RCC 7860 (cell line): ENCODE results near the gene ZNF275.
"Not testable (repeated sequence)": the region's sequence is repeated elsewhere in the genome, so short reads cannot be mapped to it uniquely, and the experiment has no call there.

ENCODE experiments used
- DNase-seq: peaks from one replicate; pipeline ENCODE4 v3.0.0-alpha.2; 2015; ENCODE audit warnings: low spot score
- FAIRE-seq: peaks from 2 replicates; lab custom pipeline; 2012; peaks lifted over from hg19 to GRCh38; lab: Jason Lieb, UNC

ZNF275 gene

DNA sequence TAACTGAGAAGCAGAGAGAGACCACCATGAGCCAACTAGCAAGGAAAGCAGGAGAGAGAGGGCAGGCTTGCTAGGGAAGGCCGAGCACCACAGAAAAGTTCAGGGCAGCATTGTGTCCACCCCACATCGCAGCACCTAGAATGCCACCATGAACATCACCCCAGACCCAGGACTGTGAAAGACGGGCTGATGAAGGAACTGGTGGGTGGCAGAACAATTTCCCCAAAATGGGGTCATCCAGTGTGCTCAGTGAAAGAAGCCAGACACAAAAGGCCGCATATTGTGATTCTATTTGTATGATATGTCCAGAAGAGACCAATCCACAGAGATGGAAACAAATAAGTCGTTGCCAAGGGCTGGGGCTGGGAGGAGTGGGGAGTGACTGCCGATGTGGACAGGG lies 50.4 kb downstream of the ZNF275 start:
- DNase-seq (no peak), FAIRE-seq (no peak)

DNA sequence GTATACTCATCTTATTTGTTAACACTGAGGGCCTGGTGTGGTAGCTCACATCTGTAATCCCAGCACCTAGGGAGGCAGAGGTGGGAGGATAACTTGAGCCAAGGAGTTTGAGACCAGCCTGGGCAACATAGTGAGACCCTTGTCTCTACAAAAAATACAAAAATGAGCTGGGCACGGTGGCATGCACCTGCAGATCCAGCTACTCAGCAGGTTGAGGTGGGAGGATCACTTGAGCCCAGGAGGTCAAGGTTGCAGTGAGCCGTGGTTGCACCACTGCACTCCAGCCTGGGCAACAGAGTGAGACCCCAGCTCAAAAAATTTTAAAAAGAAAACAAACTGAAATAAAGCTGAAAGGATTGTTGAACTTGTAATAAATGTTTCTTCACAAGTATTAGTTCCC lies 51.0 kb downstream of the ZNF275 start:
- not testable (repeated sequence) for DNase-seq, FAIRE-seq

DNA sequence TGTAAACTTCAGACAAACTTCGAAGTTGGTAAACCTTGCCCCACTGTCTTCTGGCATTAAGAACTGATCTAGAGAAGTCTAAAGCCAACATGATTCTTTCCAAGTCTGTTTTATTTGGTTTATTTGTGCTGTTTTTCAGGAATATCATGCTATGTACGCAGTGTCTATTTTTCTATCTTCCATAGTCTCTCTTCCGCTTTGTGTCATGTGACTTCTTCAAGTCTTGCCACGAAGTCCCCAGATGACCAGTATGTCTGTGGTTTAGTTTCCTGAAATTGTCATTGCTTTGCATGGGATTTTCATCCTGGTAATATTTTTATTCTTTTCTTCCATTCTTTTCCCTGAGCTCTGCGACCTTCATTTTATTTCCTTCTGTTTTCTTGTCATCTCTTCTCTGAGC lies 52.1 kb downstream of the ZNF275 start:
- FAIRE-seq (no peak), DNase-seq (no peak)

DNA sequence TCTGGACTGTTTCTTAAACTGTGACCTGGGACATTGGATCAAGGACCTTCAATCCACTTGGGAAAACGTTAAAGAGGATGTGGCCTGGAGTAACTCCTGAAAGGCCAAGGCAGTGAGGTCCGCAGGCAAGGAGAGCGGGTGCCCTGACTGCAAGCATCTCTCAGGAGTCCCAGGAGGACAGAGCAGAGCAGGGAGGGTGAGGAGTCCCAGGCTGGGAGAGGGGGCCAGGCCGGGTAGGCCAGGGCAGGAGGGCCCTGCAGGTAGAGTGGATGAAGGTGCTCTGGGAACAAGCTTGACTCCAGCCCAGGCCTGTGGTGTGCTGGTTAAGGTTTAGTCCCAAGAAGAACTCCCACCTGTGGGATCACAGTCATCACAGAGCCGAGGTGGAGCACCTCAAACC lies 53.4 kb downstream of the ZNF275 start:
- FAIRE-seq (no peak), DNase-seq (no peak)

DNA sequence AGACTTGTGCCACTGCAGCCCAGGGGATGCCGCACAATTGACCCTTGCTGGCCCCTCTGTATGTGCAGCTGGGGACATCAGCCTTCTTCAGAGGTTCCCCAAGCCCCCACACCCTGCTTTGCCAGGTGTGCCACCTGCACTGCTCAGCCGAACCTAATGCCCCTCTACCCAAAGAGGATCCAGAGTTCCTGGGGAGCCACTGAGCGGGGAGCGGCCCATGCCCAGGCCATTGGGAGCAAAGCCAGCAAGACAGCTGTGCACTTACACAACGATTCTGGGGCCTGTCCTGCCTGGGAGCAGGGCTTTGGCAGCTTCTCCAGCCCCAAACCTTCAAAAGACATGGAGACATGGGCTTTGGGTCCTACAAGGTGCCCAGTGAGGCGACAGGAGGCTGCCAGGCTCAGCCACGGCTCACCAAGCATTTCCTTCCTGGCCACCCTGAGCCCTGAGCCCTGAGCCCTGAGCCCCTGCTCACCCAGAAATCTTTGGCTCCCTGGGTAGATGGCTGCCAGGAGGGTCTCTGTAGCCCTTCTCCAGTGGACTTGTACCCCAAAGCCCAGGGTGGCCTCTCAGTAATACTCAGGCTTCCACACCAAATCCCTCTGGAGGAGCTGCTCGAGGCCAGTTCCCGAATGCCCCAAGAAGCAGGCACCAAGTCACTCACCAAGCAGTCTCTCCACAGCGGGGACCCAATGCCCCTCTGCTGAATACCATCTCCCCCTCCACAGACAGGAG lies 54.2 kb downstream of the ZNF275 start:
- DNase-seq (no peak), FAIRE-seq (no peak)

DNA sequence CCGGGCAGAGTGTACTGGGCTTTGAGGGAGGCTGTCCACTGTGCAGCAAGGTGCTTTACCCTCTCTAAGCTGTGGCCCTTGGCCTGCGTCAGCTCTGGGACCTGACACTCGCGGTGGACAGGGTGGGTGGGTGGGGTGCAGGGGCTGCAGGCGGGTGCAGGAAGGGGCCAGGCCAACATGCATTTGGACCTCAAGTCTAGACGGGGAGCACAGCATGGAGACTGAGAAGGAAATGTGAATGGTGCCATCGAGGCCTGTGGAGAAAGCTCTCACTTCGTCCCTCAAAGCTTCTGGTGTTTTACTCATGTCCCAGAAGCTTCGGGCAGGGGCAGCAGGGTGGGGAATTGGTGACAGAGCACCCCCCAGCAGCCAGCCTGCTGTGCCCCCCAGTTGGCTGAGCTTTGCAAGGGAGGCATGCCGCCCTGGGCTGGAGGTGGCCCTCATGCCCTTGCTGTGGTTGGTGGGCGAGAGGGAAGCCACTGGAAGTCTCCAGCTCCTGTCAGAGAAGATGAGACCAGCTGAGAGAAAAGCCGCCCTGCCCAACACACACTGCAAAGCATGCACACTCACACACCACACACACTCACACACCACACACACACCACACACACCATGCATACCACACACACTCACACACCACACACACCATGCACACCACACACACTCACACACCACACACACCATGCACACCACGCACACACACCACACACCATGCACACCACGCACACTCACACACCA lies 54.9 kb downstream of the ZNF275 start:
- no peak for FAIRE-seq

DNA sequence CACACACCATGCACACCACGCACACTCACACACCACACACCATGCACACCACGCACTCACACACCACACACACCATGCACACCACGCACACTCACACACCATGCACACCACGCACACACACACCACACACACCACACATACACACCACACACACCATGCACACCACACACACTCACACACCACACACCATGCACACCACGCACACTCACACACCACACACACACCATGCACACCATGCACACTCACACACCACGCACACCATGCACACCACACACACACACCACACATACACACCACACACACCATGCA lies 55.5 kb downstream of the ZNF275 start:
- DNase-seq, FAIRE-seq: not testable (repeated sequence)

More for the DNA sequence above, 54.9 kb downstream of the ZNF275 start:
- DNase-seq, result no peak

DNA sequence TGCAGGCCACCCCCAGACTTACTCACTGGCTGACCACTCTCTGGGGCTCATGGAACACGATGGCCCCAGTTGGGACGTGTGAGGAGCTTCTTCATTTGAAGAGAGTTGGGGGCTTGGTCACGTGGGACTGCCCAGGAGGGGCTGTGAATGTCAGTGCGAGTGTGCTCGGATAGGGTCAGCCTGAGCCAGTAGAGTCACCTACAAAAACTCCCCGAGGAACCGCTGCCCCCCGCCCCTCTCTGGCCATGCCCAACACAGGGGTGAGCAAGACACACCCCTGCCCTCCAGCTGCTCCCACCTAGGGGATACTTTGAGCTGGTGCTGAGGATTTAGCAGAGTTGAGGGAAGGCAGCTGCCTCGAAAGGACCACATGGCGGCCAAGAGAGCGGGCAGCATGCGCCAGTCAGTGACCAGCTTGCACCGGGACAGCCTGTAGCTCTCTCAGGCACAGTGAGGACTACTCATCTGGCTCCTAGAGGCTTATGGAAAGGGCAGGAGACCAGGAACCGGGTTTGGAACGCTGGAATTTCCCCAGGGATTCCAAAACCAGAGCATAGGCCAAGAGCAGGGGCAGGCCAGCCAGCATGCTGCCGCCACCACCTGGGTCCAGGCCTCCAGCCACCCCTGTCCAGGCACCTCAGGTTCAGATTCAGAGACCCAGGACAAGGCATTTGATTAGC lies 58.8 kb downstream of the ZNF275 start:
- FAIRE-seq (no peak), DNase-seq (no peak)

DNA sequence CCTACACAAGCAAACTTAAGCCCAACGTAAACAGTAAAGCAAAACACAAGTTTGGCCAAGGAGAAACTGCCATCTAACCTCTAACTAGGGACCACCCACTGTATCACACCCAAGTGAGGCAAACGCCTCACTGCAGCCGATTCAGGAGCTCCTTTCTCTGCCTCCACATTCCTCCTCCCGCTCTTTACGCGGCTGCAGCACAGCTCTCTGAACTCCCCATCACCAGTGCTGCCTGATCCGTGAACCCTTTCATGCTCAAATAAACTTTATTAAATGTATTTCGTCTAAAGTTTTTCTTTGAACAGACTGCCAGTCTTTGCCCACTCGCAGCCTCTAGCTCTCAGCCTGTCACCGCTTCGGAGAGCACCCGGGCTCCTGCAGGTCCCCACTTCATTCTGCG lies 60.7 kb downstream of the ZNF275 start:
- DNase-seq (no peak), FAIRE-seq (no peak)

DNA sequence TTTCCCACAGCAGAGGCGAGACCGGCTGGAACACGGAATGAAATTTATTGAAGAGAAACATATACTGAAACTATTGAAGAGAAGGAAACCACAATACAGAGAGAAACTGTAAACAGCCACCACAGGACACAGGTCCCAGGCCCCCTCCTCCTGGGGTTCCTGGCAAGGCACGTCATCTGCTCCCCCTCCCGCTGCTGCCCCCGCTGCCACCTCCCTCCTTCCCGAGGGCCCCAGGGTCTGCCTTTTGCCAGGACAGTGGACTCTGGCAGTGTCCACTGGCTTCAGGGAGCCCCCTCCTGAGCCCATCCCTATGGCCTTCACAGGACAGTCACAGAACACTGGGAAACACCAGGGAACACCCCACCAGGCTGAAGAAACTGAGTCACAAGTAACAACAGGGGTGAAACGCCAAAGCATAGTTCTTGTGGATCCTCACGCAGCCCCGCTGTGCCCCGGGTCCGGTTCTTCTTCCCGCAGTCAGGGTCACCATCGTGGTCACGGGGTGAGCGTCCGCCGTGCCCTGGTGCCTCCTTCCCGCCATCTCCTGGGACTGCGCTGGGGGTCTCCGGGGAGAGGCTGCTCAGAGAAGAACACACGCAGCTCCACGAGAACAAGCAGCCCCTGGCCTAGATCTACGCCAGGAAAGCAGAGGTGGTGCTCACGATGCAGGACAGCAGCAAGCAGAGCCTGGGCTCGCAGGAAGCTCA lies 61.8 kb downstream of the ZNF275 start:
- FAIRE-seq (no peak), DNase-seq (no peak)

DNA sequence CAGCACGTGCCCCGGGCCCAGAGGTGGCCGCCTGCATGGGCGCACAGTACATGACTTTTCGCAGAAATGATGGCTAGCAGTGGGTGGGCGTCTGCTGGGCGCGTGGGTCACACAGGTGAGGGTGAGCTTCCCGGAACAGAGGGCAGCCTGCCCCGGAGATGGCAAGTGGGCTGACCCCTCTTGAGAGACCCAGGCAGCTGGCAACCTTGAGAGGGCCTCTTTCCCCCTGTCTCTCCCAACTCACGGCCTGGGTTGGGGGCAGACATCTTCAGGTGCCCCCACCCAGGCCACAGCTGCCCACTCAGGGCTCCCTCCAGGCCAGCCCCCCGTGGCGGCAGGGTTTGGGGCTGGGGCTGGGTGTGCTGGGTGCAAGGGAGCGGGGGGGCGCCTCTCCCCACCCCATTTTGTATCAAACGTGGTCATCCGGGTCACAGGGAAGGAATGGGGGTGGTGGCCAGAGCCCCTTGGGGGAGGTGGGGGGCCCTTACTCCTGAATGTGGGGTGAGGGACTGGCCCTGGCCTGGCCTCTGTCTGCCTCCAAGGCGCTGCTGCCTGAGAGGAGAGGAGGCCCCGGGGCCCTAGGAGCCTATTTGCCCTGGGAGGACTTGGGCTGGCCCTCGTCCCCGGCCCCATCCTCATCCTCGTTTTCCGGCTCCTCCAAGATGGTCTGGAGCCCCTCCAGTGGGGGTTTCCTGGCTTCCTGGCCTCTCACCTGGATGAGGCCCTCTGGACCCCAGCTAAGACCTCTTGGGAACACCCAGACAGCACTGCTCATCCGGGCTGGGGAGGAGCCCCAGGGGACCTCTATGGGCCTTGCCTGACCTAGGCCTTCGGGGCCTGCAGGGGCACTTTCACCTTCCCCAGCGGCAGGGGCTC lies 62.6 kb downstream of the ZNF275 start:
- FAIRE-seq (no peak), DNase-seq (no peak)

DNA sequence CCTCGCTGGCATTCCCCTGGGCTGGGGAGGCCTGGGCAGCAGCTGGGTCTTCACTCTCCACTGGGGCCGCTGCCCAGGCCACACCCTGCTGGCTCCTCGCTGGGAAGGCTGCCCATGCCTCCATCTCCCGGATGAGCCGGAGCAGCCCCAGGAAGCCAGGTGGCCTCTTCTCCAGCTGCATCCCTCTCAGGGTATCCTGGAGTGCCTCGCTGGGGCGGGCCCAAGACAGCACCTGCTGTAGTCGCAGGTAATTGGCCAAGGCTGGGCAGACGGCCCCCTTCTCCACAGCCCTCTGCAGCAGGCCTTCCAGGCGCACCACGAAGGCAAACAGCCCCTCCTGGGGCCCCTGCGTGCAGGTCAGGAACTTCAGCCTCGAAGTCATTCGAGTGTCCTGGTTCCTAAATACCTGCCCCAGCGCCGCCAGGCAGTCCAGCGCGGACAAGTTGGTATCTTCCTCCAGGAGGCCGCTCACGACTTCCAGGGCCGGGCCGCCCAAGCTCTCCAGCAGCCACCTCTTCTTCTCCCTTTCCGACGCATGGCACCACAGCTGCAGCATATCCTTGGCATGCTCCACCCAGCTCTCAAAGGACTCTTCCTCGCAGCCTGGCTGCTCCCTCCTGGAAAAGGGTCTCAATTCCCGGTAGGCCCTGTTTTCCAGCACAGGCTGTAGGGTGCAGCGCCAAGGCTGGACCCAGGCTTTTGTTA lies 63.5 kb downstream of the ZNF275 start:
- DNase-seq (no peak), FAIRE-seq (no peak)

DNA sequence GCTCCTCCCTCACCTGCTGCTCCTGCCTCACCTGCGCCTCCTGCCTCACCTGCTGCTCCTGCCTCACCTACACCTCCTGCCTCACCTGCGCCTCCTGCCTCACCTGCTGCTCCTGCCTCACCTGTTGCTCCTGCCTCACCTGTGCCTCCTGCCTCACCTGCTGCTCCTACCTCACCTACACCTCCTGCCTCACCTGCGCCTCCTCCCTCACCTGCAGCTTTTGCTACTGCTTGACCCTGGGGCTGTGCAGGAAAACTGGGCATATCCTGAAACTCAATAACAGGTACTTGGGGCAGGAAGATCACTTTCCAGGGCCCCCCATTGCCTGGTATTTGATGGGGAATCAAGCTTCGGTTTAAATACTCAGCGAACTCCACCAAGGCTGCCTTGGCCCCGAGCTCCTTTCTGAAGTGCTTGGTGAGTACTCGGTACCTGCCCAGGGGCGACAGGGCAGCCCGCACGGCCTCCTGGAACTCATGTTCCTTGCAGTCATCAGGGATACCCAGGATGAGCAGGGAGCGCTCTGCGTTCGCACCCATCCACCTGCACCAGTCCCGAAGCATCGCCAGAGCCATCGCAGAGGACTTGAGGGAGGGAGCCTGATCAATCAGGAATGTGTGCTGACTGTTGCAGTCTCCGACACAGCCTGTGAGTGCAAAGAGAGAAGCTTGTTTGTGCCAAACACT lies 64.5 kb downstream of the ZNF275 start:
- DNase-seq (no peak), FAIRE-seq (no peak)

DNA sequence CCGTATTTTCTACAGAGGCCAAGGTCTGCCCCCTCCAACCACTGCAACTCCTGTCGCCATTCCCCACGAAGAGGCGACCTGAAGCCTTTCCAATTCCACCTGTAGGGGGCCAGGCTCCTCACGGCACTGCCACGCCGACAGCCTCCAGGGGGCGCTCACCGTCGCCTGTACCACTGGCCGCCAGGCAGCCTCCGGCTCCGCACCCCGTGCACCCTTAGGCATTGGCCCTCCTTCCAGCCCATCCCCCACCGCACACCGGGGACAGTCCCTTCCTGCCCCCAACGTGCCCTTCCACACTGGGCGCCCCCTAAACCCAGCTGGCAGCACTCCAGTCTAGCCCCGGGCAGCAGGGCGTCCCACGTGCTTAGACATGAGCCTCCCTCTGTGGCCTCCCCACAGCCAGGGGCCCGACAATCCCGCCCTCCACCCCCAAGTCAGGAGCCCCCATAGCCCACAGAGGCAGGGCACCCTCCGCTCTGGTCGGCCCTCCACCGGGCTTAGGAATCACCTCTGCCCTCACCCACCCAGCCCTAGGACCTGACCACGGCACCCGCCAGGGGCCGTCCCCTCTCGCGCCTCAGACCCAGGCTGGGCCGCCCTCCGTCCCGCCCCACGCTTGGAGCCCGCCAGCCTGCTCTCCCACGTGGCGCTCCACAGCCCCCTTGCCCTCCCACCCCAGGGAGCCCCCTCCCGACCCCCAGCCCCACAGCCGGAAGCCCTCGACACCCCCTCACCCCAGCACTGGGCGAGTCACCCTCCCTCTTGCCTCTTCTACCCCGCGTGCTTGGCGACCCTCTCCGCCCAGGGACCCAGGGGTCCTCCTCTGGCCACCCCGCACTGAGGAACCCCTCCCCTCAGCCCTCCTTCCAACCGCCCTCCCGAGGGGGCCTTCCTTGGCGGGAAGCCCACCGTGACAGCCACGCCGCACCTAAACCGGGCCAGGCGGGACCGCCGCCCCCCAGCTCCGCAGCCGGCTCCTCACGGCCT lies 66.5 kb downstream of the ZNF275 start:
- peak; percentile 10 for DNase-seq
- no peak for FAIRE-seq

DNA sequence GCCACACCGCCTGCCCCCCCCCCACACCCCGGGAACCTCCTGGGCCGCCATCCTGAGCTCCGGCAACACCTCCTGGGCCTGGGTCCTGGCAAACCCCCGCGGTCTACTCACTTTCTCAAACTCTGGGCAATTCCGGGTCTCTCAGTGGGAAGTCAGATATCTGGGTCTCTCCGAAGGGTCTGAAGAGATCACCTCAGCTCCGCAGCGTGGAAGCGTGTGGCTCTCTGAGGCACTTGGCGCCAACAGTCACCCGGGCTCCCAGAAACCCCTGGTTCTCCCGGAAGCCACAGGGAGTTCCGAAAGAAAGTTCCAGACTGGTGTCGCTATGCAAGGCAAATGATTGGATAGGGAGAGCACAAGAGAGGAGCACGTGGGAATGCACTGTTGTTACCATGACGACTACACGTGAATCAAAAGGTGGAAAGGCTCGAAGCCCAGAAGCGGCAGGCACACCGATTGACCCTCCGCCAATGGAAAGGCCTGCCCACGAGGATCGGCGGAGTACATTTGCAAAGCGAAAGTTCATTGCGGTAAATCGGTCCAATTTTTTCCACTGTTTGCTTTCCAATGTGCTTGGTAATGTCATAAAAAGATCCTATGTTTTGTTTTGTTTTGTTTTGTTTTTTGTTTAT lies 67.3 kb downstream of the ZNF275 start, which contains the start of gene PNMA6E:
TSS of gene PNMA6E (minus strand) at position 218 of the 632 bp plus-strand sequence. CDS start 2,501 bp downstream, outside the sequence.
- FAIRE-seq (no peak), DNase-seq (no peak)
